A549 treated with DMSO at 1 μM for 4 hours (cell line): ENCODE measurements around the gene DIAPH2. TPM values are rescaled to one million over a fixed set of nuclear protein-coding genes. Genes with fewer than 3 reads are reported as not detected.

Experiments used
- total RNA-seq: library from RNA; stranded (reverse); fragments of 200-300 nt; extraction: Qiagen RNA extraction; gene quantifications from 5 replicates; pipeline ENCODE4 v1.2.3, GENCODE V29; 2022; ENCODE audit warnings: low read depth

DIAPH2 gene
- total RNA-seq = 3.8 to 6.0 TPM (median 5.3 TPM) in 5 replicates

DNA sequence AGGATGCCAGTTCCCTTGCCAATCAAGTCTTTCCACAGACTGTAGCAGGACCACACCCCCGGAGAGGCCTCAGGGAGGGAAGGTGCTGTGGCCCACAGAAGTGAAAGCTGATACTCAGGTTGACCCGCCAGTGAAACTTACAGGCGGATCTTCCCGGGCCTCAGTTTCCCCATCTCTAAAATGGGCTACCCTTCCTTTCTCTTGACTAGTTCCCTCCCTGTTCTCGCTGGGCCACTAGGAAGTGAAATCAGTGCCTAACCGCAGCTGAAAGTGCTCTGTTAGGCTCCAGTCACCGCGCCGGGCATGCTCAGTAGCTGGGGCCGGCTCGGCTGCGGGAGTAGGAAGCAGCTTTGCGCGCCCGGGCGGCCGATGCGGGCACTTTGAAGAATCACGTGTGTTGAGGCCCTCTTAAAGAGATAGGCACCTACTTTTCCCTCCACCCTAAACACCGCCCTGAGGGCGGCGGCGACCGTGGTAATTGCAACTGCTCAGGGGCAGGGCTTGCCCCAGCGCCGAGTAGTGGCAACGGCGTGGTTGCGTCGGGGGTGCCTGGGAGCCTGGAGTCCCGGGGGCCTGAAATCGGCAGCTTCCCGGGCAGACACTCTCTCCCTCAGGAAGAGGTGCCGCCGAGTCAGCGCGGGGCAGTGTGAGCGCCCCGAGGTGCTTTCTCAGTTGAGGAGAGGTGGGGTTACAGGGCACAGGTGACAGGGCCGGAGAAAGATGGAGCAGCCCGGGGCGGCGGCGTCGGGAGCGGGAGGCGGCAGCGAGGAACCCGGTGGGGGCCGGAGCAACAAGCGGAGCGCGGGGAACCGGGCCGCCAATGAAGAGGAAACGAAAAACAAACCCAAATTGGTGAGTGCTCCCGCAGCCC is at the start of gene DIAPH2:
TSS of gene DIAPH2 (plus strand) at position 504 of the 871 bp plus-strand sequence.

DNA sequence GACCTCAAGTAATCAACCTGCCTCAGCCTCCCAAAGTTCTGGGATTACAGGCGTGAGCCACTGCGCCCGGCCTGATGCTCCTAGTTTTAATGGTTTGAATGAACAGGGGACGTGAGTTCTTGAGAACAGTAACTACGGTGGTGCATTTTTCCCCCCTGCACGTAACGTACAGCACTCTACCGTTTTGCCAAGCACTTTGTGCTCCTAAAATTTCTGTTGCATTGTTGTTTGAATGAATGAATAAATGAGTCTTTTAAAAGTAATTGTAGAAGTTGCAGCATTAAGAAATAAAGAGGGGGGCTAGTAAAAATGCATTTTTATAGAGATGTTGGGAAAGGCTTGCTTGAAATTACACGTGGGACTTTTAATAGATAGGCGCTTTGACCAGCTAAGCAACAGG is 199.0 kb downstream of the DIAPH2 start, which contains the start of gene RPA4:
TSS of gene RPA4 (plus strand) at position 301 of the 400 bp plus-strand sequence. CDS start 403 bp downstream, outside the sequence.

Other genes starting within 250 kb of the DIAPH2 start
- 0.21 to 0.45 TPM (median 0.38 TPM) in 5 replicates for gene RPA4, start 199.1 kb downstream of the DIAPH2 start, total RNA-seq